ENCODE results near the gene CTAG1A.
"Not testable (repeated sequence)": the region's sequence is repeated elsewhere in the genome, so short reads cannot be mapped to it uniquely, and the experiment has no call there.

CTAG1A gene

DNA sequence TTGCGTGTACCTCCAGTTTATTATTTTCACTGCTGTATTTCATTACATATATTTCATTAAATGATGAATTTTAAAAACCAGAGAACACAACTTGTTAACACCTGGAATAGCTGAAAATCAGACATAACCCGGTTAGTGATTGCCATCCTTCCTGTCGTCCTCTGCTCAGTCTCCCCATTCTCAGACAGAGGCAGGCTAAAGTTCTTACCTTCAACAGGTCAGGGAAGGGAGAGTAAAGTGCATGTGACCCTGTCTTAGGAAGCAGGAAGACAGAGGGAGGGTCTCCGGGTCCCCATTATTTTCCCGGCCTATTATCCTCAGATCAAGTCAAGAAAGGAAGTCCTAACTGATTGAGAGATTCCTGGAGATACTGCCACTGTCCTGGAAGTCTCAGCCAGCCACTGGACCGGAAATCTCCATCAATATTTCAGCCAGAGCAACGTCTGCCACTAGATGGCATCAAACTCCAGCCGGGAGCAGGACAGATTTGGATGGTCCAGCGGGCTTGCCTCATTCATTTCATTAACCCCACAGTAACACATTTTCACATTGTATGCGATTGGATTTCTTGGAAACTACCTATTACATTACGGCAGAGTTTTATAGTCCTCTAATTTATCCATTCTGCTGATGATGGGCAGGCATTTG is 36.0 kb downstream of the CTAG1A start:
- not testable (repeated sequence) for DNase-seq

DNA sequence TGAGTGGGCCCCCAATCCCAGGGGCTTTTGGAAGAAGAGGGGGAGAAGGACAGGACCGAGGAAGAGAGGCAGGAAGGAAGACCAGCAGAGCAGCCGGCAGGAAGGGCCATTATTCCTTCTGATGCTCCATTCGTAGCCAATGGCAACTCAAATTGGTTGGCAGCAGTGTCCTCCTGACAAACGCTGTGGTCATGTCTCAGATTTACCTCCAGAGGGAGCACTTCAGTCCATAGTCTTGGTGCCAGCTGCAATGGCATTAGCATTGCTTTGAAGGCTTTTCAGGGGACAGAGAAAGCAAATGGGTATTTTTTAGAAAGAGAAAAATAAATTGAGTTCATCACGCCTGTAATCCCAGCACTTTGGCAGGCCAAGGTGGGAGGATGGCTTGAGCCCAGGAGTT is 44.0 kb downstream of the CTAG1A start:
- not testable (repeated sequence) for DNase-seq

DNA sequence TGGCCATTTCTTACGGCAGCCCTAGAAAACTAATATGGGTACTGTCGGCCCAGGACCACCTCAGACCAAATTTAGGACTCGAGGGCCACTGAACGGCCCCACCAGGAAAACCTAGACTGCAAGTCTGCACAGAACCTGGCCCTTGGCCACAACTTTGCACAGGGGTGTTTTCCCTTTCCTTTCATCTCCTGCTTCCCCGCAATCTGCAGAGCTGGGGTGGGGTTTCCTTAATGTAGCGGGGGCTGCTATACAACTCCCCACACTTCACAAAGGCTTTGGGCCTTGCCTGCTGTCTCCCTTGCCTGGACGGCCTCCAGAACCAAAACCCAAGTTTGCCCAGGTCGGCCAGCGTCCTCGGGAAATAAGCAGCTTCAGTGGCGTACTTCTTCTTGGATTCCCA is 46.0 kb downstream of the CTAG1A start:
- DNase-seq = not testable (repeated sequence)

DNA sequence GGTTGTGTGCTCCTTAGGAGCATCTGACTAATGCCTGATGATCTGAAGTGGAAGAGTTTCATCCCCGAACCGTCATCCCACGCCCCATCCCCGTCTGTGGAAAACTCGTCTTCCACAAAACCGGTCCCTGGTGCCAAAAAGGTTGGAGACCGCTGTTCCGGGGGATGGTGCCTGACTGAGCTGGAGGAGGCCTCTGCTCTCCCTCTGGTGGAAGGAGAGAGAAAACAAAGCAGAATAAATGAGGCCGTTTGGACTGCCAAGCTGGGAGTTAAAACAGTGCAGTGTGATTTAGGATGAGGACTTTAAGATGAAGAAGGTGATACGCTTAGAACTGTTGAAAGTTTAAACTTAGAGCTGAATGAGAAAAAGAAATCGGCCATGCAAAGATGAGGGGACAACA is 48.7 kb downstream of the CTAG1A start:
- not testable (repeated sequence) for DNase-seq
